GM18507 (cell line): ENCODE results near the gene SLC37A3.
"Not testable (repeated sequence)": the region's sequence is repeated elsewhere in the genome, so short reads cannot be mapped to it uniquely, and the experiment has no call there.

ENCODE experiments used
- DNase-seq: peaks from one replicate; pipeline ENCODE4 v3.0.0; 2011; ENCODE audit warnings: low read depth; ENCODE audit not compliant: insufficient read length; ENCODE audit errors: extremely low spot score
- FAIRE-seq: peaks from 2 replicates; lab custom pipeline; 2011; peaks lifted over from hg19 to GRCh38; lab: Jason Lieb, UNC

SLC37A3 gene

DNA sequence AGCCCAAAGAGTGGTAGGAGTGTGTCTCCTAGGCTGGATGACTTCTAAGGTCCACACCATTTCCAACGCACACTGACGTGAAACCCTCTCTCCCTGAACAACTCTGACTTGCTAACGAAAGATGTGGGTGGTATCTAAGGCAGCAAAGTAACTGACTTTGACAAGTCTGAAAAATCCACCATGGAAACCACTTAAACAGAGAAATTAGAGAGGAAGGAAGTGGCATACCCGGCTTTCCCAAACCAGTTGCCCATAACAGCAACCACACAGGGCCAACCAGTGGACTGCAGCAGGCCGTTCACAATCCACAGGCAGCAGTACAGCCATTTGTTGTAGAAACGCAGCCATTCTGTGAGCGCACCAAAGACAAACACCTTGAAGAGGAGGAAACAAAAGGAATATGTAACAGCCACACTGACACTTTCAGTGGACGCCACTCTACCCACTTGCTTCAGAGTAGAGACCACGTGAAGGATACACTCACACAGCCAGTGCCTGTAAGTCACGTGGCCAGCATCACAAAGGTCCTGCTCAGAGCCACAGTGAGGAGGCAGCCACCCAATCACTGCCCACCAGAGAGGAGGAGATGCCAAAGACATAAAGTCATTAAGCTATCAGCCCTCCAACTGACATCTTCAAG is 39.8 kb downstream of the SLC37A3 start:
- no peak for FAIRE-seq

DNA sequence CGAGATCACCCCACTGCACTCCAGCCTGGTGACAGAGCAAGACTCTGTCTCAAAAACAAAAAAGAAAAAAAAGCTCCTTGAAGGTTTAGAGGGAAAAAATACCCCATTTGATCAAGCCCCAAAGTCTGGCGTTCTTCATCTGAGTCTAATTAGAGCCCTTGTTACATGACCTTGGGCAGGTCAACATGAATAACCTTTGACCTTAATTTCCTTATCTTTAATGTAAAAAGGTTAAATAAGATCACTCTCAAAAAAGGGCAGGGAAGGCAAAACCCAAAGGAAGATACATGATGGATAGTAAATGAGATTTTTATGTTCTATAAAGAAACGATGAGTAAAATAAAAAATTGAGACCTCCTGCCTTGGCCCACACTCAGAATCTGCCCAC is 40.3 kb downstream of the SLC37A3 start:
- DNase-seq: no peak
- FAIRE-seq: no peak

More for the DNA sequence above, 39.8 kb downstream of the SLC37A3 start:
- no peak for DNase-seq

DNA sequence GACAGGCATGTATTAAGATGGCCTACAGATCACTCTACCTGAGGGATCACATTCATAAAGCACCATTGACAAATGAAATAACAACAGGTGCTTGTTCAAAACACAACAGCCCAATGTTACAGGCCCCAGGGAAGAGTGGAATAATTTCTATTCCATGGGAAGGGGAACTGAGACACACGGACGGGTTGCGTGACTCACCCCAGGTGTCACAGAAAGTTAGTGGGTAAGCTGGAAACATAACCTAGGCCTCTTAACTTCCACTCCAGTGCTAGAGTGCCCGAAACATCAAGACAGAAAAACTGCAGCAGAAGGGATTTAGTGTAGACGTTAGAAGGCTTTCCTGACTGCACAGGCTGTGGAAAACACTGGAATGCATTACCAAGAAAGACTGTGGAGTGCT is 48.3 kb downstream of the SLC37A3 start:
- FAIRE-seq (no peak), DNase-seq (no peak)

DNA sequence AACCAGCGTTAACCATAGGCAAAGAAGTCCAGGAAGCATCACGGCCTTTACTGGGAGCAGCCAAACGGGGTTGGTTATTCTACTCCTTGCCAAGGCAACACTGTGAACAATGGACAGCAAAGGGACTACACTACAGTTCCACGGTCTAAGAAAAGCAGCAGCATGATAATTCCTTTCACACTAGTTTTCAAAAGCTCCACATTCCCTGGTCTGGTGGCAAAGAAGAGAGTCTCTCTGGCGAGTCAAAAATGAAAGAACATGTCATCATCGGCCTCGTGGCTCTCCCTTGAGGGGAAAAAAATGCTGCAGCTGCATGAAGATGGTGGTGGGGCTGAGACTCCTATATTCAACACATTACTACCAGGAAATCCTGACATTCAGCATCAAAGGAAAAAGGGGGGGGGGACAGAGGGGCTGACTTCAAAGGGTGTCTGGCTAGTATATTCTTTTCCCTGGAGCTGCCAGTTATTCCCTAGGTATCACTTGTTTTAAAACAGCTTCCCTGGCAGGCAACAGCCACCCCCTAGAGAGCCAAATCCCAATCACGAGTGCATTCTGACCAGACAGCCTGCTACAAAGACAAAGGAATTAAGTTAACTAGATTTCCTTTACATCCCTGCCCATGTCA is 49.1 kb downstream of the SLC37A3 start:
- DNase-seq: no peak
- no peak for FAIRE-seq

DNA sequence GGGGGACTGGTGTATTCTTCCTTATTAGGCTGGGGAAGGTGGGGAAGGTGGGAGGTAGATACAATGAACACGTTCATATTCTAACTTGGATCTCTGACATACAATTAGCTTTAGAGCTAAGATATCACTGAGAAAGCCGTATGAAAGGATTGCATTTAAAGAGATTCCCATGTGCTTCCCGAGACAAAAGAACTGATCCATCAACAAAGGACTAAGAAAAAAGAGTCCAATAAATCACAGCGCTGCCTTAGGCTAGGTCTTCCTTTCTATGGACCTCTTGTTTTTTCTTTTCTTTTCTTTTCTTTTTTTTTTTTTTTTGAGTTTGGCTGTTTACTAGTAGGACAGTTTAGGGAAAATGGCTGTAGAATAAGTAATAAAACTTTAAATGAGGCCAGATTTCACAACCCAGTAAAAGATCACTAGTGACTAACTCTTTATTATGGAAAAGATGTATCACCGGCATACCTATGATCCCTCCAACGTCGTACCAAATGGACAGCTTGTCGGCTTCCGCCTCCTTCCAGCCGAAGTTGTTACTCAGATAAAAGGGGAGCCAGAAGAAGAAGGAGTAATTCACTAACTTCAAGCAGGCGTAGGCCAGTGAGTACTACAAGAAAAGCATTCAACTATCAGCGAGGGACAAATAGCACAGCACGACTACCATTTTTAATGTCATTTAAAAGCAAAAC is 50.0 kb downstream of the SLC37A3 start:
- DNase-seq: no peak
- FAIRE-seq: no peak

DNA sequence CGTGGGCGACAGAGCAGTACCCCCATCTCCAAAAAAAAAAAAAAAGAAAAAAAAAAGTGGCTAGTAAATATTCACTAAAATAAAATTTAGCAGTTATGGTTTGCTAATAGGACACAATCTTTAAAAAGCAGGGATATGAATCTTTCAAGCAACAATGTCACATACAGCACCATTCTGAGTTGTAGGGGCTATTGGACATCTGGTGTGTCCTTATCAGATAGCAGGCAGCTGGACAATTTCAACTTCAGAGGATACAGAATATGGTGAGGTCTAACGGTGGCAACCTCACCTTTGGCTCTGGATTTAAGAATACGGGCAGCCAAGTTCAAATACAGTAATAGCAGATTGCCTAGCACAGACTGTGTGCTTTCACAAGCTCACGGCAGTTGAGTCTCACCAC is 51.1 kb downstream of the SLC37A3 start:
- DNase-seq (no peak), FAIRE-seq (no peak)

DNA sequence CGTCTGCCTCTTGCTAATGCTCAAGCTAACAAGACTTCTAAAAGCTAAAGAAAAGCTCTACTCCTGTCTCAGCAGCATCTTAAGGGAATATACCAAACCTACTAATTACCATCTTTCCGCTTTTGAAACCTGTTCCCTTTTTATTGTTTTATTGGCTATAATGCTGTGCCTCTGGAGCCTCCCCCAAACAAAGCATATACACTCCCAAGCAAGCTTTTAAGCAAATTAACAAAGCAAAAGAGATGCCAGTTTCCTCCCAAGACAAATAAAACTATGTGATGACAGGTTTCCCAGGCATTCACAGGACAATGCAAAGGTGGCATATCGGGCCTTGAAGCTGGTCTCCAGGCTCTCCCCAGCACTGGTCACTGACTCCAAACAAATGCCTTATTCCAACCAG is 52.9 kb downstream of the SLC37A3 start:
- no peak for FAIRE-seq
- no peak for DNase-seq

DNA sequence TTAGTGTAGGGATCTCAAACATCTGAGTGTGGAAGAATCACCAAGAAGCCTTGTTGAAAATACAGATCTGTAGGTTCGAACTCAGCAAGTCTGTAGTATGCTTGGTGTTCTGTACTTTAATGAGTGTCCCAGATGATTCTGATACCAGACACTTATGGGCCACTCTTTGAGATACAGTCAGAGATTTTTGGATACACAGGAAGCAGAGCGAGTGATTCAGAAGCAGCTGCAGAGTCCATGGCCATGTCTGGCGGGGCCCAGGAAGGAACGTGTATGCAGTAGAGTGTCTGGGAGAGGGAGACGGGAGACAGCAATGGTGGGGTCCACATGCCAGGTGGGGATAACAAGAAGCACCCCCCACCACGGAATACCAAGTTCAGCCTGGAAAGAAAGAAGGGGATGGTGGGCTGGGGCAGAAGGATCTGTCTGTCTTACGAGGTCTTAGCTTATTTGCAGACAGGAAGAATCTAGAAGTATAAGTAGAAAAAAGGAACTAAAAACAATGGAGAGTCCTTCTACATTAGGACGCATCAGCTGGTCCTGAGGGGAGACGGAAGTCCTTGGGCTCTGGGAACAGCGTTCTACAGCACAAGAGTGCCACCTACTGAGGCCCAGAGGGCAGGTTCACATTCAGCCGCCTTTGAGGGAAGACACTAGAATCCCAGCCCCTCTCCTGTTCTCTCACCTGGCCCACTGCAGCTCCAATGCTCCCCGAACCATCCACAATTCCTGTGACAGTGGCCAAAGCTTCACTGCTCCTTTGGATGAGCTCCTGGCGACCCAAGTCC is 55.4 kb downstream of the SLC37A3 start:
- no peak for FAIRE-seq

DNA sequence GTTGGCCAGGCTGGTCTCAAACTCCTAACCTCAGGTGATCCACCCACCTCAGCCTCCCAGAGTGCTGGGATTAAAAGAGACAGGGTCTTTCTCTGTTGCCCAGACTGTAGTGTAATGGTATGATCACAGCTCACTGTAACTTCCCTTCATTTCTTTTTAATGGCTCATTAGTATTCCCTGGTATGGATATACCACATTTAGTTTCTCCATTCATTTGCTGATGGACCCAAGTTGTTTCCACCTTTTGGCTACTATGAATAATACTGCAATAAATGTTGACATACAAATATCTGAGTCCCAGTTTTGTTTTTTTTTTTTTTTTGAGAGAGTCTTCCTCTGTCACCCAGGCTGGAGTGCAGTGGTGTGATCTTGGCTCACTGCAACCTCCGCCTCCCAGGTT is 59.4 kb downstream of the SLC37A3 start:
- FAIRE-seq, DNase-seq: not testable (repeated sequence)

More for the DNA sequence above, 55.4 kb downstream of the SLC37A3 start:
- no peak for DNase-seq

DNA sequence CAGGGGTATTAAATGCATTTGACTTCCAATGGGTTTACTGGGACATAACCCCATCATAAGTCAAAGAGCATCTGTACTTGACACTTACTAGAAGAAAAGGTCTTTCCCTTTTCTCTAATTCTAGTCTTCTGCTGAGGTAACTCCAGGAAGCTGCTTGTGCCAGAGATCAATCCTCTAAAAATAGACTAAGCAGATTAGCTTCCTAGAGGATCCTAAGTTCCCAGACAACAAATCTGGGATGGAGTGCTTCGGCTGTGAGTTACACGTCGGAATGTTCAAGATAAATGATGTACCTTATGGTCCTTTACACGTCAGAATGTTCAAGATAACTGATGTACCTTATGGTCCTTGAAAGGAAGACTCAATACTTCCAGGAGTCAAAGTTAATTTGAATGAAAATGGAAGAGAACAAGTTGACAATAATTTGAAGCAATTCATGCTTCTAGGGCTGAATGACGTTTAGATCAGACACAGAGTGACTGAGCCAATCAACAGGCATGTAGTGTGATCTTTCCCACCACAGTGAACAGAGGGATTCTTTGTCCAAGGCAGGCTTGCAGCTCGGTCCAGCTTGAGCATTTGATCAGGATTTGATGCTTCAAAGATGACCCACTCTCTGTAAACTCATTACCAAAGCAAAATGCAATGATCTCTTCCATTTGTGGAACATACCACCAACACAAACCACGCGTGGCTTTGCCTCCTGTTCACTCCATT is 63.8 kb downstream of the SLC37A3 start:
- FAIRE-seq (no peak), DNase-seq (no peak)

DNA sequence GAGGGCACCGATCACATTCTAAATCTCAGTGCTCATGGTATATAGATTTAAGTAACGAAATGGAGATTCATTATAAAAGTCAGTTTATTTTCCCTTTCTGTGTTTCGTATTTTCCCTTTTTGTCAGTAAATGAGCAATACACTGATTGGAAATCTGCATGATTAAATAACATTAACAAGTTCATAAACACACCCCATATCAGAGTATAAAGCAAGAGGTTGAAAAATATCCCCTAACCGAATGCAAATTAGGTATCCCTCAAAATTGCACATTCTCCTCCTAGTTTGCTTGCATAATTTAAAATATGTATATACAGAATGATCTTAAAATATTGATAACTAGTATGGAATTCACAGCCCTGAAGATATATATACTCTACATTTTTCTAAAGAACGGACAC is 64.6 kb downstream of the SLC37A3 start:
- no peak for DNase-seq
- FAIRE-seq: no peak

DNA sequence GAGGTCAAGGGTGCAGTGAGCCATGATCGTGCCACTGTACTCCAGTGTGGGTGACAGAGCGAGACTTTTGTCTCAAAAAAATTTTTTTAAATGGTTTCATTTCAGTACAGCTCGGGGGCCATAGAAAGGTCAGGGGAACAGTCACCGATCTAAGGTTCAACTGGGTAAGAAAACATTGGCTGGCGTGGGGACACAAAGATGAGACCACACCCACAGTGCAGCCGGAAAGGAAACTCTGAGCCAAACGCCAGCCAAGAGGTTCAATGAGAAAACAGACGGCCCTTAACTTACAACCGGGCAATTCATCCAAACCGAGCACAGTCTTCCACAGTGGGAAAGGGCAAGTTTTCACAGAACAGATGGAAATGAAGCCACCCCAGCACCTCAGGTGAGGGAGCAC is 65.1 kb downstream of the SLC37A3 start:
- FAIRE-seq: no peak
- no peak for DNase-seq

DNA sequence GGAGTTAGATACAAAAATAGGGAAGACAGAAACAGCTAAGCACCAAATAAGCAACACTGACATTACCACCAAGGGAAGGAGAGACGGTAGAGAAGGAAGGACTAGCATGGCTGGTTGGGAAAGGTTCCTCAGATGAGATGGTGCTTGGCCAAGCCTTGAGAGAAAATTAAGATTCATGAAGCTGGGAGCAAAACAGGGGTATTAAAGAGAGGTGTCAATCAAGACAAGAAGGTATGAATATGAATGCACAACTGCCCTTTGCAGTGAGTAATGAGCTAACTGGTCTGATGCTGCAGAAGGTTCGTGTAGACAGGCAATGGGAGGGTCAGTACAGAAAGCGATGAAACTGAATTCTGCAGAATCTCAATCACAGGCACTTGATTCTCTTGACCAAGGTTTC is 67.7 kb downstream of the SLC37A3 start:
- FAIRE-seq (no peak), DNase-seq (no peak)

DNA sequence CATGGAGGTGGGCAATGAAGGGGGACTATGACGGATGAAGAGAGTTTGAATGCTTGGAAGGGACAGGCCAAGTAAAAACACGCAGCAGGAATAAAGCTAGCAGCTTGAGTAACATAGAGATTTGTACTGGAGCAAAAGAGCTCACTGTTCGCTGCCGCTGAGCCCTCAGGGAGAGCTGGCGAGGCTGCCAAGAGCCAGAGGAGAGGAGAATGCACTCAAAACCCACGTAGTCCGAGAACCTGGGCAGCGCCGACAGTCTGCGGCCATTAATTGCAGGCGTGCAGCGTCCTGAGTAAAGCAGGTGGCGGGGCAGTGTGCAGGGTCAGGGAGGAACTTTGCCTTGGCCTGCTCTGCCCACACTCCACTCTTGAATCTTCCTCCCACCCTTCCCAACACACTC is 68.2 kb downstream of the SLC37A3 start:
- no peak for FAIRE-seq
- DNase-seq: no peak

DNA sequence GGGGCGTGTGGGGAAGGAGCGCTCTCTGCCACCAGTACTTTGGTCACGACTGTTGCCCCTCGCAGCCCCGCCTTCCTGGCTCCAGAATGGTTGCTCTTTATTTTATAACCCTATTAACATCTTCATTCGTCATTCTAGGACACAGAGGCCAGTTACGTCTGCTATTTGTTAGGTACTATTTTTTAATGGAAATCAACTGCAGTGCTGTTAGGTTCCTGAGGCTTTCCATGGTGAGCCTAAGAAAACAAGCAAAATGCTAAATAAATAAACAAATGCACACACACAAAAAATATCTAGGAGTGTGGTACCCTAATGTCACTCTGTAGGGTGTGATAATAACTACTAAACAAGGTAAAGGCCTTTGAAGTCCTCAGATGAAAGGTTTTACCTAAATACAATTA is 71.1 kb downstream of the SLC37A3 start:
- DNase-seq: no peak
- FAIRE-seq: no peak

DNA sequence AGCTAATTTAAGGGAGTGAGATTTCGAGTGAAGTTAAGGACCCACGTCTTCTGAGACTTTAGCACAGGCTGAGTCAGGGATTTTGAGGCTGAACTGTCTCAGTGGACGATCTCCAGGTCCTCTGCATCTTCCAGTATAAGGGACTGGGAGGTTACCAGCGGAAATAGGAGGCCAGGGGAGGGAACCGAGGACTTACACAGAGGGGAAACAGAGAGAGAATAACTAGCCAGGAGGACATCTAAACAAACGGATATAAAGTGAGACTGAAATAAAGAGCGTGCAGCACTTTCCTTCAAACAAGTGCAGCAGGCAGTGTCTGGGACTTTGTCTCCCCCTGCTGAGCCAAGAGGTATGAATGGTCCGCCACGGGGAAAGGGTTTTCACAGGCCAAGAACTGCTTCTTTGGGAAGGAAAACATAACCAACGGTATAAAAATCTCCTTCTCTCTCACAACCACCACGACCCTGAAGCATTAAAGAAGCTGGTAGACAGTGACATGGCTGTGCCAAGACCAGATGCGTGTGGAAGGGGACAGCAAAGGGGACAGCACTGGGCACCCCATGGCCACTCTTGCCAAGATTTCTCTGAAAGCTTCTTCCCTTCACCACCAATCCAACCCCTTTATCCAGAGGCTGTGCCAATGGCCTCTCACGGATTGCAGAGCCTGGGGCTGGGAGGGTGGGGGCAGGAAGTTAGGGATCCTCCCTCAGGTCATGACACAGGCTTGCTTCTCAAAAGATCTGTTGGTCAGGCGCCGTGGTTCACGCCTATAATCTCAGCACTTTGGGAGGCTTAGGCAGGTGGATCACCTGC is 72.0 kb downstream of the SLC37A3 start:
- DNase-seq (peak; percentile 25), FAIRE-seq (peak; percentile 21)

DNA sequence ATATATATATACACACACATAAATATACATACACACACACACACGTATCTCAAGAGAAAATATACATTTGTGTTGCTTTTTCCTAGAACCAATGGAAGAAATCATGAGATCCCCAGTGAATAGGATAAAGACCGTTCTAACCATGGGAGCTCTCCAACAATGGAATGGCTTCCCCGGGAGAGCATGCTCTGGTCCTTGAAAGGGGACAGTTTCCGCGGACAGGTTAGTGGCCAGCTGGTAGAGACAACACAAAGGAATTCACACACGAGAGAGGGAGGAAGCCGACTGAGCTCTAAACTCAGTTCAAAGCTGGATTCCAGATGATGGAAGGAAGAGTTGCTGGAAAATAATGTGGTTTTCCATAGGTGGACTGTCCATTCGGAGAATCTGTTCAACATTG is 72.7 kb downstream of the SLC37A3 start:
- FAIRE-seq (no peak), DNase-seq (no peak)

DNA sequence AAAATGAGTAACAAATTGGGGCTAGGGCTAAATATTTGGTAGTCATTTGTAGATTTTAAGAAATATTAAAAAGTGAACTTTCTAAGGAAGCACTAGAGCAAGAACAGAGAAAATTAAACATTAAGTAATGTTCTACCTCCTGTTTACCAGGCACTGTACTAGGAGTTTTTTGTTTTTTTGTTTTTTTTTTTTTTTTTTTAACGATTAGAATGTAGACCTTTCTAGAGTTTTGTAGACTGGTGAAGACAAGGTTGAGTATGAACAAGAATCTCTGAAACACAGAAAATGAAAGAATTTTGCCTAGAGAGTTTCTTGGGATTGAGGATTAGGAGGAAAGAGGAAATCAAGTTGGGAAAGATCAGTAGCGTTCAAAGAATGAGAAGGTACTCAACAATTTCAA is 73.6 kb downstream of the SLC37A3 start:
- FAIRE-seq: no peak
- no peak for DNase-seq

DNA sequence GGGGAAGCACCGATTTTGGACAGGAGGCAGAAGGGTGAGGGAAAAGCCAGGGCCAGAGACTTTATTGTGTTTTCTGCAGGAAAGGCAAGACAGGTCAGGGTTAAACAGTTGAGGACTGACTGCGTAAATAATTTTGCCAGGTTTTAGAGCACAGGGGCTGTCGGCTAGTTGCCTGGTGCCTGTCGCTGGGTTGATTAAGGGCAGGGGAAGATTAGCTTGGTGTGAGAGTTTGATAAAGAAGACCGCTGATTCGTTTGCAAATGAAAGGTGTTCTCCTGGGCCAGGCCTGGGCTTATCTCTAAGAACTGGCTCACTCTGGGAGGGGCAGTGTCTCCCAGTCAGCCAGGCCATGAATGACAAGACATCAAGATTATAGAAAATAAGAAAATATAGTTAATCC is 75.6 kb downstream of the SLC37A3 start:
- FAIRE-seq (no peak), DNase-seq (no peak)
